Neural cell (in vitro differentiated cells): ENCODE measurements around the gene TARBP2. TPM values are rescaled to one million over a fixed set of nuclear protein-coding genes. Genes with fewer than 3 reads are reported as not detected.

Experiments
- H2AFZ ChIP-seq: fragments of 200-600, 300-800 bp; sonication (generic), shearing (Covaris generic); 2 replicates; pipeline ENCODE4 v1.6.0; 2014; ENCODE audit warnings: low read depth, mild to moderate bottlenecking, antibody characterized with exemption, low read length, moderate library complexity
- H3F3A ChIP-seq: fragments of 200-600 bp; shearing (Covaris generic); 2 replicates; pipeline ENCODE4 v1.6.1; 2016; ENCODE audit warnings: mild to moderate bottlenecking, moderate library complexity, mixed read lengths, antibody characterized with exemption, low read length; ENCODE audit not compliant: insufficient read depth, poor library complexity, severe bottlenecking
- H3K27ac ChIP-seq: fragments of 200-600, 300-800 bp; sonication (generic), shearing (Covaris generic); 2 replicates; pipeline ENCODE4 v1.5.1; 2014; ENCODE audit warnings: mild to moderate bottlenecking, low read length, moderate library complexity
- H3K27me3 ChIP-seq: fragments of 300-800, 200-600 bp; sonication (generic), shearing (Covaris generic); 2 replicates; pipeline ENCODE4 v1.6.0; 2014; ENCODE audit warnings: mild to moderate bottlenecking, low read depth, low read length, moderate library complexity; ENCODE audit not compliant: insufficient read depth
- H3K36me3 ChIP-seq: fragments of 300-800, 200-600 bp; sonication (generic), shearing (Covaris generic); 2 replicates; pipeline ENCODE4 v1.5.1; 2014; ENCODE audit warnings: mild to moderate bottlenecking, antibody characterized with exemption, low read length, moderate library complexity; ENCODE audit not compliant: insufficient read depth
- H3K4me2 ChIP-seq: fragments of 300-800, 200-600 bp; sonication (generic), shearing (Covaris generic); 2 replicates; pipeline ENCODE4 v1.6.0; 2014; ENCODE audit warnings: mild to moderate bottlenecking, low read length
- H3K4me3 ChIP-seq: fragments of 300-800, 200-600 bp; sonication (generic), shearing (Covaris generic); 2 replicates; pipeline ENCODE4 v1.5.1; 2014; ENCODE audit warnings: mild to moderate bottlenecking, low read length, moderate library complexity
- H3K79me2 ChIP-seq: fragments of 200-600 bp; shearing (Covaris generic); replicated peaks from 2 replicates; pipeline ENCODE4 v1.6.0; 2014; ENCODE audit warnings: mild to moderate bottlenecking, low read length, moderate library complexity; ENCODE audit not compliant: insufficient read depth
- H3K9ac ChIP-seq: fragments of 300-800, 200-600 bp; sonication (generic), shearing (Covaris generic); 2 replicates; pipeline ENCODE4 v1.6.1; 2016; ENCODE audit warnings: mild to moderate bottlenecking, low read length, mixed read lengths
- H3K9me2 ChIP-seq: fragments of 200-600 bp; shearing (Covaris generic); 2 replicates; pipeline ENCODE4 v1.6.1; 2016; ENCODE audit warnings: mild to moderate bottlenecking, low read length, mixed read lengths; ENCODE audit not compliant: insufficient read depth
- H3K9me3 ChIP-seq: fragments of 200-600, 300-800 bp; sonication (generic), shearing (Covaris generic); 2 replicates; pipeline ENCODE4 v1.6.1; 2016; ENCODE audit warnings: mild to moderate bottlenecking, mixed run types, low read length, moderate library complexity, mixed read lengths
- H4K20me1 ChIP-seq: fragments of 200-600 bp; shearing (Covaris generic); 2 replicates; pipeline ENCODE4 v1.6.1; 2016; ENCODE audit warnings: mild to moderate bottlenecking, mixed run types; ENCODE audit not compliant: insufficient read depth
- EP300 ChIP-seq: fragments of 450-650 bp; conservative IDR thresholded peaks from 2 replicates; pipeline ENCODE4 v1.6.1; 2014; ENCODE audit warnings: antibody characterized with exemption, mild to moderate bottlenecking, moderate library complexity; ENCODE audit not compliant: poor library complexity, severe bottlenecking
- EZH2 ChIP-seq: fragments of 200-600, 300-800 bp; shearing (Covaris generic), sonication (generic); IDR thresholded peaks from 2 replicates; pipeline ENCODE4 v1.6.1; 2014; ENCODE audit warnings: antibody characterized with exemption, low read length, borderline replicate concordance, mild to moderate bottlenecking; ENCODE audit not compliant: insufficient read depth, poor library complexity, severe bottlenecking
- MXI1 ChIP-seq: fragments of 450-650 bp; conservative IDR thresholded peaks from 2 replicates; pipeline ENCODE4 v1.6.1; 2014; ENCODE audit warnings: antibody characterized with exemption, mild to moderate bottlenecking; ENCODE audit not compliant: poor library complexity, severe bottlenecking
- POLR2AphosphoS5 ChIP-seq: IDR thresholded peaks from 2 replicates; pipeline ENCODE4 v1.6.1; 2012
- RAD21 ChIP-seq: fragments of 450-650 bp; conservative IDR thresholded peaks from 2 replicates; pipeline ENCODE4 v1.6.1; 2014; ENCODE audit warnings: antibody characterized with exemption, mild to moderate bottlenecking, moderate library complexity
- REST ChIP-seq: IDR thresholded peaks from 2 replicates; pipeline ENCODE4 v1.6.1; 2012; ENCODE audit warnings: borderline replicate concordance
- SMC3 ChIP-seq: fragments of 450-650 bp; conservative IDR thresholded peaks from 2 replicates; pipeline ENCODE4 v1.6.1; 2014; ENCODE audit warnings: antibody characterized with exemption, mild to moderate bottlenecking, moderate library complexity; ENCODE audit not compliant: poor library complexity
- TAF1 ChIP-seq: IDR thresholded peaks from 2 replicates; pipeline ENCODE4 v1.6.1; 2012; ENCODE audit warnings: low read depth
- polyA plus RNA-seq: library from polyadenylated mRNA; depleted of rRNA; stranded (reverse); fragments of >200 nt; gene quantifications from 2 replicates; pipeline ENCODE4 v1.2.3, GENCODE V29; 2014
- TF ChIP-seq, protein P1 (sequence below): fragments of 450-650 bp; IDR thresholded peaks from 2 replicates; pipeline ENCODE4 v1.5.1; 2014; ENCODE audit warnings: antibody characterized with exemption, mild to moderate bottlenecking, moderate library complexity; ENCODE audit not compliant: poor library complexity, severe bottlenecking

TARBP2 gene
- polyA plus RNA-seq, 1 donor from 2014 or later, result 135 TPM

GRCh38 chr12:53481939-53482586 is 19.0 kb upstream of the TARBP2 start:
- Histone ChIP-seq H3K9ac (no peak overlapping the region), H3K27ac (no peak overlapping the region), H3F3A (no peaks in the 10 kb centered on the region), H3K27me3 (no peaks in the 10 kb centered on the region), H3K79me2 (peaks cover 1% of the 10 kb centered on the region), H3K9me3 (no peaks in the 10 kb centered on the region), H3K4me3 (no peak overlapping the region), H3K4me2 (no peak overlapping the region), H3K9me2 (no peaks in the 10 kb centered on the region), H4K20me1 (peaks cover 2% of the 10 kb centered on the region), H2AFZ (no peak overlapping the region), H3K36me3 (no peaks in the 10 kb centered on the region)
- no peak for TF ChIP-seq EZH2
- TF ChIP-seq, protein P1, sequence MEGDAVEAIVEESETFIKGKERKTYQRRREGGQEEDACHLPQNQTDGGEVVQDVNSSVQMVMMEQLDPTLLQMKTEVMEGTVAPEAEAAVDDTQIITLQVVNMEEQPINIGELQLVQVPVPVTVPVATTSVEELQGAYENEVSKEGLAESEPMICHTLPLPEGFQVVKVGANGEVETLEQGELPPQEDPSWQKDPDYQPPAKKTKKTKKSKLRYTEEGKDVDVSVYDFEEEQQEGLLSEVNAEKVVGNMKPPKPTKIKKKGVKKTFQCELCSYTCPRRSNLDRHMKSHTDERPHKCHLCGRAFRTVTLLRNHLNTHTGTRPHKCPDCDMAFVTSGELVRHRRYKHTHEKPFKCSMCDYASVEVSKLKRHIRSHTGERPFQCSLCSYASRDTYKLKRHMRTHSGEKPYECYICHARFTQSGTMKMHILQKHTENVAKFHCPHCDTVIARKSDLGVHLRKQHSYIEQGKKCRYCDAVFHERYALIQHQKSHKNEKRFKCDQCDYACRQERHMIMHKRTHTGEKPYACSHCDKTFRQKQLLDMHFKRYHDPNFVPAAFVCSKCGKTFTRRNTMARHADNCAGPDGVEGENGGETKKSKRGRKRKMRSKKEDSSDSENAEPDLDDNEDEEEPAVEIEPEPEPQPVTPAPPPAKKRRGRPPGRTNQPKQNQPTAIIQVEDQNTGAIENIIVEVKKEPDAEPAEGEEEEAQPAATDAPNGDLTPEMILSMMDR, result peak; percentile 30

DNA sequence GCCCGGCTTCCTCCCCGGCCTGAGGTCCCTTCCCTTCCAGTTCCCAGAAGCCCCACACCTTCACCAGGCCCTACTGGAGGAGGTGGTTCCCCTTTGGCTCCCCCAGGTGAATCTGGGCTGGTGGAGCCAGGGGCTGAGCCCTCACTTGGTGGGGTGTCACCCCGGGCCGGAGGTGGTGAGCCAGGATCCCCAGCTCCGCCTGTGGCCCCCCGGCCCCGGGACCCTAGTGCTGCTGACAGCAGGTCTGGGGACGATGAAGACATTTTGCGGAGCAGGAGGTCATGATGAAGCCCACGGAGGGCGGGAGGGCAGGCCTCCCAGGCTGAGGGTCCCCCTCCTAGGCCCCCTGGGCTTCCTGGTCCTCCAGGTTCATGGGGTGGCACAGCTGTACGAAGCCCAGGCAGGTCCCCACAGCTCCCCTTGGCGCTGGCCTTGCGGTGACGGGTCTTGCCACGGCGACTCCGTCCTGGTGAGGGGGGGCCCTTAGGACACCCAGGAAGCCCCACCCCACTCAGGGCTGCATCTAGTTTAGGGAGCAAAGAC is 18.4 kb upstream of the TARBP2 start:
- TF ChIP-seq, protein P1, result no peak
- no peak for TF ChIP-seq POLR2AphosphoS5
- no peak for TF ChIP-seq MXI1
- TF ChIP-seq EZH2, result no peak
- TF ChIP-seq SMC3, result no peak
- no peak for TF ChIP-seq REST
- TF ChIP-seq RAD21, result no peak
- TF ChIP-seq TAF1, result no peak
- TF ChIP-seq EP300, result no peak
- Histone ChIP-seq H3K79me2 (peaks cover 6% of the 10 kb centered on the region), H2AFZ (no peak overlapping the region), H3K4me3 (no peak overlapping the region), H3K27ac (no peak overlapping the region), H3F3A (no peaks in the 10 kb centered on the region), H3K9ac (no peak overlapping the region), H3K36me3 (no peaks in the 10 kb centered on the region), H4K20me1 (peaks cover 7% of the 10 kb centered on the region), H3K9me3 (no peaks in the 10 kb centered on the region), H3K4me2 (no peak overlapping the region), H3K27me3 (no peaks in the 10 kb centered on the region), H3K9me2 (no peaks in the 10 kb centered on the region)
